ENCODE data around the gene WSB2. TPM values are rescaled to one million over a fixed set of nuclear protein-coding genes. Genes with fewer than 3 reads are reported as not detected.
"Not testable (repeated sequence)": the region's sequence is repeated elsewhere in the genome, so short reads cannot be mapped to it uniquely, and the experiment has no call there.

WSB2 gene
- total RNA-seq (2014; rRNA removed; shearing (Covaris generic); ENCODE audit: low replicate concordance) = 128 and 149 TPM in 2 replicates

- in situ Hi-C loops (cut with HindIII; ENCODE audit: low pct_unique_long_range_greater_than_20kb, low sequenced_read_pairs) = no loop called here
- DNase-seq (ENCODE audit: low read depth) = no peak
Observed at GRCh38 chr12:118061011-118061872, at the start of gene WSB2. Gene WSB2 (minus strand): TSS chr12:118061179. CDS start chr12:118061048, 131 bp downstream.

GRCh38 chr12:118109088-118109487, 48.1 kb upstream of the WSB2 start:
- in situ Hi-C loops (cut with HindIII; ENCODE audit: low pct_unique_long_range_greater_than_20kb, low sequenced_read_pairs) = no loop called here
- no peak for DNase-seq (ENCODE audit: low read depth)

DNA sequence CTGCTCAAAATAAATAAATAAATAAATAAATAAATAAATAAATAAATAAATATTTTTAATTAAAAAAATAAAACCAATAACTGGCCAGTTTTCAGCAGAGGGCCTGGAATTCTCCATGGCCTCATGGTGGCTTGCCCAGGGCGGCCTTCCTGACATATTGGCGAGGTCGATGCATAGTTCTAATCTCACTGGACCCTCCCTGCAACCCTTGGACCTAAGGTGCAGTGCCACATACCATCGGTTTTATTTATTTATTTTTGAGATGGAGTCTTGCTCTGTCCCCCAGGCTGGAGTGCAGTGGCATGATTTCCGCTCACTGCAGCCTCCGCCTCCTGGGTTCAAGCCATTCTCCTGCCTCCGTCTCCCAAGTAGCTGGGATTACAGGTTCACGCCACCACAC, 46.7 kb upstream of the WSB2 start:
- in situ Hi-C loops (cut with HindIII; ENCODE audit: low pct_unique_long_range_greater_than_20kb, low sequenced_read_pairs) = no loop called here
- no peak for DNase-seq (ENCODE audit: low read depth)

DNA sequence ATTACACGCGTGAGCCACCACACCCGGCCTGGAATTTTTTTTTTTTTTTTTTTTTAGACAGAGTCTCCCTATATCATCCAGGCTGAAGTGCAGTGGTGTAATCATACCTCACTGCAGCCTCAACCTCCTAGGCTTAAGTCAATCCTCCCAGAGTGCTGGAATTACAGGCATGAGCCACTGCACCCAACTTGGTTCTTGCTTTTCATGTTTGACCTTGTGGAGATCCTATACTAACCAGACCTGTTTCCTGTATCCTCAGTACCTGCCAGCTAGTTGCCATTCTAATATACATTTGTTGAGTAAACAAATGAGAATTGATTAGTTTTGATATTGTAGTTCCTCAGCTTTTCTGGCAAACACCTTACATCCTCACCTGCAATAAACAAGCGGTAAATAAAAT, 46.0 kb upstream of the WSB2 start:
- in situ Hi-C loops (cut with HindIII; ENCODE audit: low pct_unique_long_range_greater_than_20kb, low sequenced_read_pairs) = no loop called here
- DNase-seq (ENCODE audit: low read depth) = no peak

GRCh38 chr12:118103601-118104382, 42.8 kb upstream of the WSB2 start, which contains the start of gene VSIG10:
Gene VSIG10 (minus strand): TSS chr12:118104011. CDS start chr12:118103671, 340 bp downstream.
- in situ Hi-C loops (cut with HindIII; ENCODE audit: low pct_unique_long_range_greater_than_20kb, low sequenced_read_pairs) = no loop called here
- DNase-seq (ENCODE audit: low read depth) = peak; percentile 90

DNA sequence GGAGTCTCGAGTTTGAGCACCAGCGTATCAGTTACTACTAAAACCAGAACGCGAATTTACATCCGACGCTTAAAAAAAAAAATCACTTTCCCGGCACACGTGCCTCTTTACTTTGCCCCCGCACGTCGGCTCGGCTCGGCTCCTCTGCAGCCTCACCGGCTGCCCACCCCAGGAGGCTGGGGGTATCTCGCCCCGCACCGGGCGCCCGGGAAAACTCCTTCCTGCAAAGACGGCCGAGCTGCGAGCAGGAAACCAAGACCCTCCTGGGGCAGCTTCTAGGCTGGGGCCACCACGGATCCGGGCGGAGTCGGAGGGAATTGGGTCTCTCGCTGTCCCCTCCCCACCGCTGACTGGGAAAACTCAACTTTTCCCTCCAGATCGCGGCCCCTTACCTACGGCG, 42.2 kb upstream of the WSB2 start:
- peak; percentile 51 for DNase-seq (ENCODE audit: low read depth)
- in situ Hi-C loops (cut with HindIII; ENCODE audit: low pct_unique_long_range_greater_than_20kb, low sequenced_read_pairs) = no loop called here

- in situ Hi-C loops (cut with HindIII; ENCODE audit: low pct_unique_long_range_greater_than_20kb, low sequenced_read_pairs) = no loop called here
- DNase-seq (ENCODE audit: low read depth) = no peak
Observed at GRCh38 chr12:118102609-118103008, 41.6 kb upstream of the WSB2 start.

DNA sequence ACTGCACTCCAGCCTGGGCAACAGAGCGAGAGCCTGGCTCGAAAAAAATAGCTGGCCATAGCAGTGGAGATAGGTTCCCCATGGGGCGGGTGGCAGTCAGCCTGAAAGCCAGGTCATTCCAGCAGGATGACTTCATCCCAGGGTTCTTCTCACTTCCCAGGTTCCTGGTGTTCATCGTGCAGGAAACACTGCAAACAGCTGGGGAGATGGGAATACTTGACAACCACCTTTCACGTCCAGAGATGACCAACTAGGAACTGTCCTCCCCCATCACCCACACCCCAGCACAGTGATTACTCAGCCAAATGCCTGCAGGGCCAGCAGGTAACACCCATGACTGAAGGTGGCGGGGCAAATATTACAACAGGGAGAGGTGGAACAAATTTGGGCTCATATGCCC, 41.1 kb upstream of the WSB2 start:
- DNase-seq (ENCODE audit: low read depth) = peak; percentile 77
- in situ Hi-C loops (cut with HindIII; ENCODE audit: low pct_unique_long_range_greater_than_20kb, low sequenced_read_pairs) = no loop called here

GRCh38 chr12:118101051-118101450, 40.1 kb upstream of the WSB2 start:
- DNase-seq (ENCODE audit: low read depth) = no peak
- in situ Hi-C loops (cut with HindIII; ENCODE audit: low pct_unique_long_range_greater_than_20kb, low sequenced_read_pairs) = no loop called here

GRCh38 chr12:118098911-118099671, 38.1 kb upstream of the WSB2 start:
- in situ Hi-C loops (cut with HindIII; ENCODE audit: low pct_unique_long_range_greater_than_20kb, low sequenced_read_pairs) = no loop called here
- DNase-seq (ENCODE audit: low read depth) = no peak

DNA sequence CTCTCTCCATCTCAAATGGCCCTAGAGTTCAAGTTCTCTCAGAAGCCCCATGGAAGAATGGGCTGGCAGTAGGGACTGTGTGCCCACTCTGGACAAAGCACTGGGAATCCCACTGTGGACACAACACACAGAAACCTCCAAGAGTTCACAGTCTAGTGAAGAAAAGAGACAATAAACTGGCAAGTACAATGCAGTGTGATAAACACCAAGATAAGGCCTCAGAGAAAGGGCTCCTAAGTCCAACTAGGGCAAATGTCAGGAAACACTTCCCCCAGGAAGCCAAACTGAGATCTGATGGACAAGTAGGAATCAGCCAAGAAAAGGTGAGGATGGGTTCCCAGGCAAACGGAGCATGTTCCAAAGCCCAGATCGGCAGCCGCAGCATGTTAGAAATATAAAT, 37.4 kb upstream of the WSB2 start:
- peak; percentile 48 for DNase-seq (ENCODE audit: low read depth)
- in situ Hi-C loops (cut with HindIII; ENCODE audit: low pct_unique_long_range_greater_than_20kb, low sequenced_read_pairs) = no loop called here

GRCh38 chr12:118094039-118094438, 33.1 kb upstream of the WSB2 start:
- no peak for DNase-seq (ENCODE audit: low read depth)
- in situ Hi-C loops (cut with HindIII; ENCODE audit: low pct_unique_long_range_greater_than_20kb, low sequenced_read_pairs) = no loop called here

DNA sequence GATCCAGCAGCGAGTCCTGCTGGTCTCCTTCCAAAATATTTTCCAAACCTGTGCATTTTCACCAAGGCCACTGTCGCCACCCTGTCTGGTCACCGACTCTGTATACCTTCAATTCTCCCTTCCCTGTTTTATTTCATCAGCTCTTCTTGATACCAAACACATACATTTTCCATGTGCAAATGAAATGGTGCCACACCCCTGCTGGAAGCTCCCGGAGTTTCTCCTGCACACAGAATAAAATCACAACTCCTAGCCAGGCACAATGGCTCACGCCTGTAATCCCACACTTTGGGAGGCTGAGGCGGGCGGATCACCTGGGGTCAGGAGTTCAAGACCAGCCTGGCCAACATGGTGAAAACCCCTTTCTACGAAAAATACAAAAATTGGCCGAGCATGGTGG, 28.8 kb upstream of the WSB2 start:
- no peak for DNase-seq (ENCODE audit: low read depth)
- in situ Hi-C loops (cut with HindIII; ENCODE audit: low pct_unique_long_range_greater_than_20kb, low sequenced_read_pairs) = no loop called here

DNA sequence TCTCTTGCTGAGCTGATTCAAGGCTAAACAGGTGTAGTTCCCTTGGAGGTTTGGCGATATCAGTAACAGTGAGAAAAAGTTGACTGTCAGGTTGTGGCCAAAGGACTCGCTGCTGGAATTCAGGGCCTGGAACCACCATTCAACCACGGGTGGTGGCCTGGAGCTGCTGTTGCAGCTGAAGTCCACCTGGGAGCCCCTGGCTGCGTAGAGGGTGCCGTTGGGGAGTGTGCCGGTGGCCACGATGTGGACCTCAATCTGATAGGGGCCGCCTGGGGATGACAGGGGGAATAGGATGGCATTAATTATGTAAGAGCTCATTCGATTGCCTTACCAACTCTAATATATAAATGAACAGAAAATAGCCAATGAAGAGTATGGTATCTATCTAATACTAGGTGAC, 21.2 kb upstream of the WSB2 start:
- no peak for DNase-seq (ENCODE audit: low read depth)
- in situ Hi-C loops (cut with HindIII; ENCODE audit: low pct_unique_long_range_greater_than_20kb, low sequenced_read_pairs) = no loop called here

GRCh38 chr12:118081521-118081920, 20.5 kb upstream of the WSB2 start:
- in situ Hi-C loops (cut with HindIII; ENCODE audit: low pct_unique_long_range_greater_than_20kb, low sequenced_read_pairs); DNase-seq (ENCODE audit: low read depth): not testable (repeated sequence)

- no peak for DNase-seq (ENCODE audit: low read depth)
- in situ Hi-C loops (cut with HindIII; ENCODE audit: low pct_unique_long_range_greater_than_20kb, low sequenced_read_pairs) = no loop called here
Observed at GRCh38 chr12:118073768-118074167, 12.8 kb upstream of the WSB2 start.

DNA sequence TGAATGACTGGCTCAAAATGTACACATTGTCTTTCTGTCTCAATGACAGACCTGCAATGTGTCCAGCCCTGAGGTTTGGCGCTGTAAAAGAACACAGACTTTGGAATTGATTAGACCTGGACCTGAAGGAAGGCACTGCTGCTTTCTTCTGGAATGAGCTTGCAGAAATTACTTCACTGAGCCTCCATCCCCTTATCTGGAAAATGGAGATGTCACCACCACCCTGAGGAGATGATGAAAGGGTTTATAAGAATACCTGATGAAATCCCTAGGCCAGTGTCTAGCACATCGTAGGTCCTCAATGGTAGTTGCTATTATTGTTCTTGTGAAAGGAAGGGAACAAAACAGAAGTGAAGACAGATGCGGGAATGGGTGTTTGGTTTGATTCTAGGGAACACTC, 9.7 kb upstream of the WSB2 start:
- in situ Hi-C loops (cut with HindIII; ENCODE audit: low pct_unique_long_range_greater_than_20kb, low sequenced_read_pairs) = no loop called here
- no peak for DNase-seq (ENCODE audit: low read depth)

GRCh38 chr12:118068445-118068844, 7.5 kb upstream of the WSB2 start:
- no peak for DNase-seq (ENCODE audit: low read depth)
- in situ Hi-C loops (cut with HindIII; ENCODE audit: low pct_unique_long_range_greater_than_20kb, low sequenced_read_pairs) = no loop called here

GRCh38 chr12:118065380-118065779, 4.4 kb upstream of the WSB2 start:
- DNase-seq (ENCODE audit: low read depth) = no peak
- in situ Hi-C loops (cut with HindIII; ENCODE audit: low pct_unique_long_range_greater_than_20kb, low sequenced_read_pairs) = no loop called here
